Stimulated activated CD4-positive, alpha-beta T cell treated with anti-CD3 and anti-CD28 coated beads, Interleukin-2, amount 100 ng/mL, for 24 hours (primary cell): ENCODE measurements around the gene HSPB6.
"Not testable (repeated sequence)": the region's sequence is repeated elsewhere in the genome, so short reads cannot be mapped to it uniquely, and the experiment has no call there.

Experiments used
- DNase-seq, 2 donors: peaks; one replicate each; pipeline ENCODE4 v3.0.0-alpha.2; 2020

Gene HSPB6

DNA sequence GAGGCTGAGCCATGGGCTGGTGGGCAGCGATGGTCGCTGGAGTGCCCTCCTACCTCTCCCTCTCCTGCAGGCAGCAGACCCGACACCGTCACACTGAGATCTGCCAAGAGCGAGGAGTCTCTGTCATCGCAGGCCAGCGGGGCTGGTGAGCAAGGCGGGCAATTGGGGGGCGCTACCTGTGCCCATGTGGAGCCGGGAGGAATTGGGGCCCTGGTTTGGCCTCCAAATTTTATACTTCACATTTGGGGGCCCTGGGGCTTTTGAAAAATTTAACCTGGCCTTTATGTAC is 28.5 kb upstream of the HSPB6 start:
- no peak for DNase-seq

DNA sequence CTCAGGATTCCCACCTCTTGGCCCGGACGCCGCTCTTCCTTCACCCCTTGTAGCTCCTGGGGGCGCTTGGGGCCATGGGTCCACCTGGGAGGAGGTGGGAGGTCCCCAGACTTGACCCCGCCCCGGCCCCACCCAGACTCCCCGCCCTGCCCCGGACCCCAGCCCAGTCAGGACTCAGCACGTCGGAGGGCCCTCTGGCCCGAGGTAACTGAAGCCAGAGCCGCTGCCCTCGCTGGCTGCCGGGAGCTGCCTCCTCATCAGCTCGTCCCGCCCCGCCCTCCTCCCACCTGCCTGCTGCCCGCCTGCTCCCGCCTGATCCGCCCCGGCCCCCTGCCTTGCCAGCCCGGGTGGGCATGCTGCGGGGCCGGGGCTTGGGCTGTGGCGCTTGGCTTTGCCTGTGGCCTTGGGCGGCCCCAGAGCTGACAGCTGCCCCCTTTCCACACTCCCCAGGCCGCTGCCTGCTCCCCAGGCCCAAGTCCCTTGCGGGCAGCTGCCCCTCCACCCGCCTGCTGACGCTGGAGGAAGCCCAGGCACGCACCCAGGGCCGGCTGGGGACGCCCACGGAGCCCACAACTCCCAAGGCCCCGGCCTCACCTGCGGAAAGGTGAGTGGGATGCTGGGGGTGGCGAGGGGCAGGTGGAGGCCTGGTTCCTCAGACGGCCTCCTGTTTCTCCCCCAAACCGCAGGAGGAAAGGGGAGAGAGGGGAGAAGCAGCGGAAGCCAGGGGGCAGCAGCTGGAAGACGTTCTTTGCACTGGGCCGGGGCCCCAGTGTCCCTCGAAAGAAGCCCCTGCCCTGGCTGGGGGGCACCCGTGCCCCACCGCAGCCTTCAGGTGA is 27.9 kb upstream of the HSPB6 start:
- no peak for DNase-seq

DNA sequence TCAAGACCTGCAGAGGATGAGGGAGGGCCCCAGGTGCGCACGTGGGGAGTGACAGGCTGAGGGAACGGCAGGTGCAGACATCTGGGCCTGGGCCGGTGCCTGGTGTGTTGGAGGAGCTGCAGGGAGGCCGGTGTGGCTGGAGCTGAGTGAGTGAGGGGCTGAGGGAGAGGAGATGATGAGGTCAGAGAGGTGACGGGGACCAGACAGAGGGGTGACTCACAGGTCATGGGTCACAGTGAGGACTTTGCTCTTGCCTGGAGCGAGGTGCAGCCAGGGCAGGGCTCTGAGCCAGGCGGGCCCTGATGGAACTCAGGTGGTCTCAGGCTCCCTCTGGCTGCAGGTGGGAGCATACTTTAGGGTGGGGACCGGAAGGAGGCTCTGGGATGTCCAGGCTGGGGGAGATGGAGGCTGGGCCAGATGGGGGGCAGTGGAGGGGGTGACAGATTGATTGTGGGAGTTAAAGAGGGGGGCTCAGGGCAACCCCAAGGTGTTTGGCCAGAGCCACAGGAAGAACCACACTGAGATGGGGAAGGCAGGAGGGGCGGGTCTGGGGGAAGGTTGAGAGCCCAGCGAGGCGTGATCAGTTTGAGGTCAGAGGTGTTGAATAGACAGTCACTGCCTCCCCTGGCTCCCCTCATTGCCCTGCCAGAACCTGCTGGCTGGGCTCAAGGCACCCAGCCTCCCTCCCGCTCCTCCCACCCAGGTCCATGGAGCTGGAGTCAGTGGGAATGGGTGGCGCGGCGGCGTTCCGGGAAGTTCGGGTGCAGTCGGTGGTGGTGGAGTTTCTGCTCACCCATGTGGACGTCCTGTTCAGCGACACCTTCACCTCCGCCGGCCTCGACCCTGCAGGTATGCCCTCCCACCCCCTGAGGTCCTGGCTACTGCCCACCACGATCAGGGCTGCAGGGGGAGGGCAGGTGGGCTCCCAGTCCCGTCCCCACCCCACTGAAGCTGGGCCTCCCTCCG is 26.9 kb upstream of the HSPB6 start:
- no peak for DNase-seq

DNA sequence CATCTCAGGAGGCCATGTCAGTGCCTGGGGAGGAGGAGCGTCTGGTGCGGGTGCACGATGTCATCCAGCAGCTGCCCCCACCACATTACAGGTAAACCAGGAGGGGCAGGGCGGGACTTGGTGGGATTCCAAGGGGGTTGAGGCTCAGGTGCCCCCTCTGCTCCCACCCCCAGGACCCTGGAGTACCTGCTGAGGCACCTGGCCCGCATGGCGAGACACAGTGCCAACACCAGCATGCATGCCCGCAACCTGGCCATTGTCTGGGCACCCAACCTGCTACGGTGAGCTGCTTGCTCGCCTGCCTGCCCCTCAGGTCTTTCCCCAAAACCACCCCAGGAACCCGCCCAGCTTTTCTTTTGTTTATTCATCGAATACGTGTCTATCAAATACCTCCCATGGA is 25.8 kb upstream of the HSPB6 start:
- no peak for DNase-seq

DNA sequence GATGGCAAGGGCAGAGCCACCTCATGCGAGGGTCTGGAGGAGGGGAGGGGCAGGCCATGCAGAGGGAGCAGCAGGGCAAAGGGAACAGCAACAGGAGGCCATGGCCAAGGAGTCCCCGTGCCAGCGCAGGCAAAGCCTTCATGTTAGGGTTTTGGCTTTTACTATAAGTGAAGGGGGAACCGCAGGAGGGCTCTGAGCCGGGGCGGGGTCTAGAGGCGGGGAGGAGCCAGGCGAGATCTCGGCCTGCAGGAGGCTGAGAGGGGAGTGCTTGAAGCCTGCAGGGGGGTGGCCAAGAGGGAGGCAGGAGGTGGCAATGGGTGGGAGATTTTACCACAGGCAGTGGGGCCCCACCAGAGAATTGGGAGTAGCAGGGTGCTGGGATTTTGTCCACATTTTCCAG is 24.8 kb upstream of the HSPB6 start:
- no peak for DNase-seq

DNA sequence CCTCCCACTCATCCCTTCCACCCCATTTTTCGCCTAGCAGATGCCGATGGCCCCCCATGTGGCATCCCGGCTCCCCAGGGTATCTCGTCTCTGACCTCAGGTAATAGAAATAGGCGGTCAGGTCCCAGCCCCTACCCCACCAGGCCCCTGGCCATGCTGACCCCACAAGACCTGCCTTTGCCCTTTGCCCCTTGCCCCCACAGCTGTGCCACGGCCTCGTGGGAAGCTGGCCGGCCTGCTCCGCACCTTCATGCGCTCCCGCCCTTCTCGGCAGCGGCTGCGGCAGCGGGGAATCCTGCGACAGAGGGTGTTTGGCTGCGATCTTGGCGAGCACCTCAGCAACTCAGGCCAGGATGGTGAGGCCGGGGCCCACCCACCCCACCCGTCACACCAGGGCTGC is 23.9 kb upstream of the HSPB6 start:
- no peak for DNase-seq

DNA sequence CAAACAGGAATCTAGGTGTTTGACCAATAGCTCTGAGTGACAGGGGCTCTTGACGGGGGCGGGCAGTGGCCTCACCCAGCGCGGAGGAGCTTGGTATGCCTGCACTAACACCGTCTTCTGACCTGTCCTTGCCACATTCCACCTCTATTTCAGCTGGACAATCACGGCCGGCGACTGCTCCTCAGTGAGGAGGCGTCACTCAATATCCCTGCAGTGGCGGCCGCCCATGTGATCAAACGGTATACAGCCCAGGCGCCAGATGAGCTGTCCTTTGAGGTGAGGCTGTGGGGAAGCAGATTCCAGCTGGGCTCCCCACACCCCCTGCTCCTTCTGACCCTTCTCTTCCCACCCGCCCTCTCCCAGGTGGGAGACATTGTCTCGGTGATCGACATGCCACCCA is 23.2 kb upstream of the HSPB6 start:
- no peak for DNase-seq

DNA sequence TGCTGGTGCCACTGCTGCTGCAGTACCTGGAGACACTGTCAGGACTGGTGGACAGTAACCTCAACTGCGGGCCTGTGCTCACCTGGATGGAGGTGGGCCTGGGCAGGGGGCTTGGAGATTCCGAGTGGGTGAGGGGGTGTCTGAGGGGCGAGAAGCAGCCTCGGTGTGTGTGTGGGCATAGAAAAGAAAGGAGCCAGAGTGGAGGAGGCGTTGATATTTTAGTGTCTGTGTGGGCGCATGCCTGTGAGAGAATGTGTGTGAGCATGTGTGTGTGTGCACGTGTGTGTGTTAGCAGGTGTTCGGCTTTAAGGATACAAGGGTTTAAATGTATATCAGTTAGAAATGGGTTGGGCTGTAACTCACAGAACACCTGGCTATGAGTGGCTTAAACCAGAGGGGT is 22.2 kb upstream of the HSPB6 start:
- DNase-seq = no peak

DNA sequence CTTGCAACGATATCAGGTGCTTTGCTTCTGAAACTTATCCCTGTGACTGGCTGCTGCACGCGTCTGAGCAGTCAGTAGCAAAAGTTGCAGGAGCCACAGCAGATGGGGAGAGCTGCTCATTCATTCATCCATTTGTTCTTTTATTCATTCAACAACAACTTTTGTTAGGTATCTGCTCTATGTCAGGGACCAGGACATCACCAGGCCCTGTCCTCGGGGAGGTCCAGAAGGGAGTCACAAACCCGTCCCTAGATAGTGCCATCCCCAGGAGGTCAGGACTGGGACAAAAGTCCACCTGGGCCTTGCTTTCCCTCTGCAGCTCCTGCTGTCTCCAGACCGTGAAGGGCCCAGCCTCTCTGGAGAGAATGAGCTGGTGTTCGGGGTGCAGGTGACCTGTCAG is 21.1 kb upstream of the HSPB6 start:
- DNase-seq = no peak

DNA sequence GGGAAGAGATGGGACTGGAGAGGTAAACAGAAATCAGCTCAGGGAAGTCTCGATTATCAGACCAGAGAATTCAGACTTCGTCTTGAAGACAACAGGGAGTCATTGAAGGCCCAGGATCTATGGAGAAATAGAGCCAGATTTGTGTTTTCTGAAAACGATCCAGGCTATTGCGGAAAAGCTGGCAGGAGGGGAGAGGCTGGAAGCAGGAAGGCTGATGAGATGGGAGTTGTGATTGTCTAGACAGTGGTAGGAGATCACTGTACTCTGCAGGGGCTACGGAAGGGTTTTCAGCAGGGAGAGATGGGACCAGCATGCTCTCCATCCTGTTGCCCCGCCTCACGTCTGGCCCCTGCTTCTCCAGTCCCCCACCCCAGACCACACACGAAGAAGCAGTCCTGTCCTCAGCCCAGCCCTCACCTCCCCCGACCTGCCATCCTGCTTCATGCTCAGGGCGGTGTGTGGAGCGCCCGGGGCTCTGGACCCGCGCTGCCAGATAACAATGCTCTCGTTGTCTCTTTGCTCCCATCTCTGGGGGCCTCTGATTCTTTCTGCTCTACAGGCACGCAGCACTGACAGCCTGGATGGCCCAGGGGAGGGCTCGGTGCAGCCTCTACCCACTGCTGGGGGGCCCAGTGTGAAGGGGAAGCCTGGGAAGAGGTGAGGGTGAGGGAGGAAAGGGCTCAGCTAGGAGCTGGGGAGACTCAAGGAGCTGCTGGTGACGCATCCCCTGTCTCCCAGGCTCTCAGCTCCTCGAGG is 20.4 kb upstream of the HSPB6 start:
- DNase-seq = no peak

DNA sequence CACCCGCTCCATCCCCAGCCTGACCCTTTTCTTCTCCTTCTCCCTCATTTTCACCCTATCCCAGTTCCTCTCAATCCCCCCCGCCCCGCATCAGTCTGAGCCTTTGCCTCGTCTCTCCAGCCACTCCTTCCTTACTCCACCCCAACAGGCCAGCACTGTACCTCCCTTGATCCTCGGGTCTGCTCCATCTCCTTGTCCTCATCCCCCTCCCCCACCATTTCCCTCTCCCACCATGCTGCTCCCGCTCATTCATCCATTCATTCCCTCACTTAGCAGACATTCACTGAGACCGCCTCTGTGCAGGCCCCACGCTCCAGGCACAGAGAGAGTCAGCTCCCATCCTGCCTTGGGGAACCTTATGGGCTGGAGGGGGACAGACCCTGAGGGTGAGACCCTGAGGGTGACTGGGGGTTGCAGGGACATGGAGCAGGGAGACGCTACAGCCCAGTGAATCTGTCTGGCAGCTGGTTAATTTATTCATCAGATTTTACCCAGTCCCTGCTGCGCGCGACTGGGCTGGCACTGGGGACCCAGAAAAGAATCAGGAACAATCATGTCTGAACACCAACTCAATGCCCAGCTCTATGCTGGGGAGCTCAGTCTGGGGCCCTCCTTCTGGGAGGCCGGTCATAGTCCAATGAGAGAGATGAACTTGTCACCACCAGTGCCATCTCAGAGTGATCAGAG is 19.4 kb upstream of the HSPB6 start:
- DNase-seq = no peak

DNA sequence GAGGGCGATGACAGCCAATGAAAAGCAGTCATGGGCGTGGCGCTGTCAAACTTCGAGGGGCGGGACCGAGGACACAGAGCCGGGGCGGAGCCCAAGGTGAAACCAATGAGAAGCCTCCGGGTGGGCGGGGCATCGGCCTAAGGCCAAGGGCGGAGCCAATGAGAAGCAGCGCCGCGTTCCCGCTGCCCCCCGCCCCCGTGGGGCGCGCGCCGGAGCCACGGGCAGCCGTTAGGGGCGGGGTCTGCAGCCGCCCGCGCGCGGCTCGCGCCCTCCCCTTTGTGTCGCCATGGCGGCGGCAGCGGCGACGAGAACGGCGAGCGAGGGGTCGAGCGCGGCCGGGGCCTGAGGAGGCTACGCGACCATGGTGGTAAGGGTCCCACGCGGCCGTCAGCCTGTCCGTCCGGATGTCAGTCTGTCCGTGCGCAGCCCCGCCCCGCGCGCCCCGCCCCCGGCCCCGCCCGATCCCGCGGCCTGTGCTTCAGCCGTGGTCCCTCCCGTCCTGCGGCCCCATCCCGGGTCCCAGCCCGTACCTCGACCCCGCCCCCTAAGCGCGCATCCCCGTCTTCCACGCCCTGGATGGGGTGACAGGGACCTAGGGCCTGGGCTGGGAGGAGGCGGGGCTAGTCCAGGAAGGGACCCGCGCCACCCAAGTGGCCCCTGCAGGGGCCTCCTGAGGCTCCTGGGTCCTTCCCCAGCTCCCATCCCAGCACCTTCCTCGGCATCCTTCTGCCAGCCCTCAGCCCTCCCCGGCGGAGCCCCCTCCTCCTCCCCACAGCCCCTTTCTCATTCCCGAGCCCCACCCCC is 18.7 kb upstream of the HSPB6 start, which contains the start of gene ARHGAP33:
Gene ARHGAP33 (plus strand): TSS at position 267 of the 804 bp plus-strand sequence. CDS start 95 bp downstream, at position 362.
- DNase-seq = peak; percentile 99 to 100

DNA sequence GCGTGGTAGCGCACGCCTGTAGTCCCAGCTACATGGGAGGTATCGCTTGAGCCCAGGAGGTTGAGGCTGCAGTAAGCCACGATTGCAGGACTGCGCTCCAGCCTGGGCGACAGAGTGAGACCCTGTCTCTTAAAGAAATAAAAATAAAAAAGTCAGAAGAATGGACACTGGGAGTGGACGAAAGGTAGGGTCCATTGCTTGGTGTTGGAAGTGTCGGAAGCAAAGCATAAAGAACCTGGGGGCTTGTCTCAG is 18.1 kb upstream of the HSPB6 start:
- no peak for DNase-seq

DNA sequence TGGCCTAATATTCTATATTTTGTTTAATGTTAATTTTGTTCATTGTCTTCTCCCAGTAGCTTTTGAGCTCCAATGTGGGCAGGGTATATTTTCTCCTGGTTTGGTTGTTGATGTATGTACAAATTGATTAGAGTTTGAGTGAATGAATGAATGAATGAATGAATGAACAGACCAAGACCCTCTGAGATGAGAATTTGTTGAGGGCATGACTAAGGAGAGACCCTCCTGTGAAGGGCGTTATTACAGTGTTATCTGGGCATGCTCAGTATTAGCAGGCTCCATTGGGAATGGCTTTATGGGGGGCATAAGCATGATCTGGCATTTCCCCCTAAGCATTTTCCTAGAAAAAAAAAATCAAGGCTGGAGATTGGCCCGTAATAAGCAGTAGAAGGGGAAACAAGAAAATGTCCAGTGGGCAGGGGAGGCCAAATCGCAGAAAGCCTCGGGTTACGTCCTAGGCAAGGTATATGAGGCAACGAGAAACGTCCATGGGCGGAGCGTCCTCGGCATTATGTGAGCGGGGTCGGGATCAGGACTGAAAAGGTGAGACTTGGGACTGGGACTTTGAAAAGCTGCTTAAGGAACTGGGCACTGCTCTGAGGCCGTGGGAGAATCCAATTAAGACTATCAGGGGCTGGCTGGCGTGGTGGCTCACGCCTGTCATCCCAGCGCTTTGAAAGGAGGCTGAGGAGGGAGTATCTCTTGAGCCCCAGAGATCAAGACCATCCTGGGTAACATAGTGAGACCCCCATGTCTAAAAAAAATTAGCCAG is 17.6 kb upstream of the HSPB6 start:
- DNase-seq = no peak

DNA sequence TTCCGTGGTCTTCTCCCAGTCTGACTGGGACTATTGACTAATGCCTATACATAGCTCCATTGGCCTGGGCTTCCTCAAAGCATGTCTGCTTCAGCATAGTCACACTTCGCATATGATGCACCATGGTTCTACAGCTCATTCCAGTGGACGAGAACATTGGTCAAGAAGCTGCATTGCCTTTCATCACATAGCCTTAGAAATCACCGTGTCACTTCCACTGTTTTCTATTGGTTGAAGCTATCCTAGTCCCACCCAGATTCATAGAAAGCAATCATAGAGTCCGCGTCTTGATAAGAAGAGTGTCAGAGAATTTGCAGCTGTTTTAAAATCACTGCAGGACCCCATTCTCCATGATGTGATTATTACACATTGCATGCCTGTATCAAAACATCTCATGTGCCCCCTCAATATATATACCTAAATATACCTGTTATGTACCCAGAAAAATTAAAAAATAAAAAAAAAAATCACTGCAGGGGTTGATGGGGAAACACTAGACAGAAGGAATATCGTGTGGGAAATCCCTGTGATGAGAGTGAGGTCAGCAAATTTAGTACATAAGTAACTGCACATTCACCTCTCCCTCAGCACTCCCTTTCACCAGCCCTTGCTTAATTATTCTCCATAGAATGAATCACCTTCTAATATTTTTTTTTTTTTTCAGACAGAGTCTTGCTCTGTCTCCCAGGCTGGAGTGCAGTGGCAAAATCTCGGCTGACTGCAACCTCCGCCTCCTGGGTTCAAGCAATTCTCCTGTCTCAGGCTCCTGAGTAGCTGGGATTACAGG is 16.4 kb upstream of the HSPB6 start:
- DNase-seq = no peak

DNA sequence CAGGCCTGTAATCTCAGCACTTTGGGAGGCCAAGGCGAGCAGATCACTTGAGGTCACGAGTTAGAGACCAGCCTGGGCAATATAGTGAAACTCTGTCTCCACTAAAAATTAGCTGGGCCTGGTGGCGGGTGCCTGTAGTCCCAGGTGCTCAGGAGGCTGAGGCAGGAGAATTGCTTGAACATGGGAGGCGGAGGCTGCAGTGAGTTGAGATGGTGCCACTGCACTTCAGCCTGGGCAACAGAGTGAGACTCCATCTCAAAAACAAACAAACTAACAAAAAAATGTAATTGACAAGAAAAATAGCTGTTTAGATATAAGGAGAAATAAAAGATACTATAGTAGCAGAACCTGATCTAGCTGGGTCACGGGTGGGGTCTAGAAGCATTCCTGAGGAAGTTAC is 15.5 kb upstream of the HSPB6 start:
- not testable (repeated sequence) for DNase-seq

DNA sequence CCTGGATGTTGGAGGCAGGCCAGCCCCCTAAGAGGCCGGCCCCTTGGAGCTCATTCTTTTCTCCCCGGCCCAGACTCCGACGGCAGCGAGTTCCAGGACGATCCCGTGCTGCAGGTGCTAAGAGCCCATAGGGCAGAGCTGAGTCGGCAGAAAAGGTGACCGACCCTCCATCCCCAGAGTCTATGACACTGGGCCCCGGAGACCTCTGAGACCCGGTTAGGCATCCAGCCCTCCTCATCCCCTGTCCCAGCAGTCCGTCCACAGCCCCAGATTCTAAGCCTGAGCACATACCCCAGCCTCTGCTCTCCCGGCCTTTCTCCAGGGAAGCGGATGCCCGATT is 11.2 kb upstream of the HSPB6 start:
- DNase-seq = no peak

DNA sequence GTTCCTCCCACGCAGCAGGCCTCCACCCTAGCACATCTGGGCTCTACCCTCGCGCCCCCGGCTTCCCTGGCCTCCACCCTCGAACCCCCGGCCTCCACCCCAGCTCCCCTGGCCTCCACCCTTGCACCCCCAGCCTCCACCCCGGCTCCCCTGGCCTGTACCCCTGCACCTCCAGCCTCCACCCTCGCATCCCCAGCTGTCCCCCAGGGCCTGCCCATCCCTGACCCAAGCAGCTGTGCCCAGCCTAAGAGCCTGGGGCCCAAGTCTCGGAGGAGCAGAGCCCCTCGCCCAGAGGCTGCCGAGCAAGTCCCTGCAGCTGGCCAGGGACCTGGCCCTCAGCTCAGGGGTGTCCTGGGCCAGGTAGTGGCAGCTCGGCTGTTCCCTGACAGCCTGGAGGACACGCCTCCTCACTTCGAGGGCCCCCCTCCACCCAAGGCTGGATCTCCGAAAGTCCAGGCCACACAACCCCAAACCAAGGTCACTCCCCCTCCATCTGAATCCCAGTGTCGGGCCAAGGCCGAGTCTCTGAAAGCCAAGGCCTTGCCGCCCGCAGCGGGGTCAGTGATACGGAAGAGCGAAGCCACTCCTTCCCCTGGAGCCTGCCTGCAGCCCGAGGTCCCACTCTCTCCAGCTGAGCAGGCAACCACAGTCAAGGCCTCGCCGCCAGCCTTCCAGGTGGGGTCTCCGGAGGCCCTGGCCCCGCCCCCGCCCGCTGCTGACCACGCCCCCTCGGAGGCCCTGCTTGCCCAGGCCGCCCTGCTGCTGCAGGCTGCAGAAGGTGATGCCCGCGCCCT is 10.7 kb upstream of the HSPB6 start:
- DNase-seq = no peak

DNA sequence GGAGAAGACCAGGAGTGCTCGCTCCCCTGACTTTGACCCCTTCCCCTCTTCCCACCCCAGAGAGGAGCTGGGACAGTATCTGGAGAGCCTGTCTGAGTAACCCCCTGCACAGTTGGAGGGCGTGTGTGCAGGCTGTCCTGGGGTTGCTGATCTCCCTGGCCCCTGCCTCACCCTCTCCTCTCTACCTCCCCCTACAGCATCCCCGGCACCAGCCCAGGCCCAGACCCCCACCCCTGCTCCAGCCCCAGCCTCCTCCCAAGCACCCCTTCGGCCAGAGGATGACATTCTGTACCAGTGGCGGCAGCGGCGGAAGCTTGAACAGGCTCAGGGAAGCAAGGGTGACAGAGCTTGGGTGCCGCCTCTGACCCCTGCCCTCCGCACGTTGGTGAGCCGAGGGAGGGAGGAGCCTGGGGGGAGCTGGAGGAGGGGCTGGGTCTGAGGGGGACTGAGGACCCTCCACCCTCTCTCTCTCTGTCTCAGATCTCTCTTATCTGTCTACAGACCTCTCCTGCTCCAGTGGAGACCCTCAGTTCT is 9.8 kb upstream of the HSPB6 start:
- no peak for DNase-seq
